Activated CD4-positive, CD25-positive, alpha-beta regulatory T cell (primary cell): ENCODE measurements around the gene RHOT2.

Experiments
- DNase-seq, 4 experiments: peaks; one replicate each; lab custom pipeline; 2025; lab: John Stamatoyannopoulos, UW

RHOT2 gene

DNA sequence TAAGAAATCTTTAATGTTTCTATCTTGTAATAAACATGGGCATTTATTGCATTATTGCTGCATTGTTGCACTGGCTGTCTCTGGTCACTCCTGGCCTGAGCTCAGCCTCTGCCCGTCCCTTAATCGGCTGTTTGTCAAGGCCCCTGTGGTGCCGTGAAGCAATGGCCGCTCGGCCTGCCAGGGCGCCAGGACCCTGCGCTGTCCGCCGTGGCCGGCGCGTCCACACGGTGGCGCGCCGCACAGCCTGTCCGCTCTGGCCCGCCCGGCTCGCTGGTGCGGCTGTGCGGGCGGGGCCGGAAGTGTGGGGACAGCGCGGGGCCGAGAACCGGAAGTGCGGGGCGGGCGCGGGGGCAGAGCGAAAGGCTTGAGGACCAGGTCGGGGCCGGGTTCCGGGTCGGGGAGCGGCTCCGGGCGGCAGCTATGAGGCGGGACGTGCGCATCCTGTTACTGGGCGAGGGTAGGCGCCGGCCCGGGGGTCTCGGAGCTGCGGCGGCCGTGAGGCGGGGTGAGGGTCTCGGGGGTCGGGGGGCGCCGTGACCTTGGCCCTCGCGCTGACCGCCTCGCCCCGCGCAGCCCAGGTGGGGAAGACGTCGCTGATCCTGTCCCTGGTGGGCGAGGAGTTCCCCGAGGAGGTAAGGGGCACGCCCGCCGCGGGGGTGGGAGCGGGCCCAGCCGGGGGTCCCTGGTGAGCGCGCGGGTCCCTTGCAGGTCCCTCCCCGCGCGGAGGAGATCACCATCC is at the start of gene RHOT2:
RHOT2 (plus strand) TSS at position 353 of the 739 bp plus-strand sequence; CDS start at position 421, 68 bp downstream.
- DNase-seq: peak; percentile 83 to 93 (median 90)

- DNase-seq: no peak
These were observed 48.3 kb upstream of the RHOT2 start for GRCh38 chr16:619476-620100.

DNA sequence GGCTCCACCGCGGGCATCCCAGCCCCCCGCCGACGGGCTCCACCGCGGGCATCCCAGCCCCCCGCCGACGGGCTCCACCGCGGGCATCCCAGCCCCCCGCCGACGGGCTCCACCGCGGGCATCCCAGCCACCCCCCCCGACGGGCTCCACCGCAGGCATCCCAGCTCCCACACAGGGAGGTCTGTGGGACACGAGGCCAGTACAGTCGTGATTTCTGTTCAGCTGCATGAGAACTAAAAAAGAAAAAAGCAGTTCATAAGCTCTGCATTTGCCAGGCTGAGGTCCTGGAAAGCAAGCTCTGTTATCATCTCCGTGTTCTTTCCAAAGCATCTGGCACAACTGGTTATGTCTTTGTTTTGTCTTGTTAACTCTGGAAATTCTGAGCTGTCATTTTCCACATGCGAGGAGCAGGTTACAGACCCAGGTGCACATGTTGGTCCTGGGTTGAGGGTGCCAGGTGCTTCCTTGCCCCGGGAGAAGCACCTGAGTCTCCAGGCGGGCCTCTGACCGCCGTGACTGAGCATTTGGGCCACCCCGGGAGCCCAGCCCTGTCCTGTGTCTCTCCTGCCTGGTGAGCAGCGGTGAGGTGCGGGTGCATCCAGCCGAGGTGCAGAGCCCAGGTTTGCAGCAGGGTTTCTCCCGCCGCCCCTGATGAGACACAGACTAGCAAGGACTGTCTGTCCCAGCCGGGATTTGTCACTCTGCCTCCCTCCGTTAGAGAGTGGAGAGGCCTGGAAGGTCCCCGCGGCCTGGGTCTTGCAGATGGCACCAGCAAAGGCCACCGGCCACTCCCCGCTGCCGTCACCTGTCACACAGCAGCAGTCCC is 47.0 kb upstream of the RHOT2 start:
- no peak for DNase-seq

- no peak for DNase-seq
These were observed 46.3 kb upstream of the RHOT2 start for GRCh38 chr16:621526-622105.

GRCh38 chr16:622920-623280 is 45.0 kb upstream of the RHOT2 start:
- no peak for DNase-seq

- no peak for DNase-seq
These were observed 43.3 kb upstream of the RHOT2 start for GRCh38 chr16:624526-625070.

- no peak for DNase-seq
These were observed 42.6 kb upstream of the RHOT2 start for GRCh38 chr16:625117-625976.

- DNase-seq: no peak
These were observed 41.8 kb upstream of the RHOT2 start for GRCh38 chr16:625977-626765.

DNA sequence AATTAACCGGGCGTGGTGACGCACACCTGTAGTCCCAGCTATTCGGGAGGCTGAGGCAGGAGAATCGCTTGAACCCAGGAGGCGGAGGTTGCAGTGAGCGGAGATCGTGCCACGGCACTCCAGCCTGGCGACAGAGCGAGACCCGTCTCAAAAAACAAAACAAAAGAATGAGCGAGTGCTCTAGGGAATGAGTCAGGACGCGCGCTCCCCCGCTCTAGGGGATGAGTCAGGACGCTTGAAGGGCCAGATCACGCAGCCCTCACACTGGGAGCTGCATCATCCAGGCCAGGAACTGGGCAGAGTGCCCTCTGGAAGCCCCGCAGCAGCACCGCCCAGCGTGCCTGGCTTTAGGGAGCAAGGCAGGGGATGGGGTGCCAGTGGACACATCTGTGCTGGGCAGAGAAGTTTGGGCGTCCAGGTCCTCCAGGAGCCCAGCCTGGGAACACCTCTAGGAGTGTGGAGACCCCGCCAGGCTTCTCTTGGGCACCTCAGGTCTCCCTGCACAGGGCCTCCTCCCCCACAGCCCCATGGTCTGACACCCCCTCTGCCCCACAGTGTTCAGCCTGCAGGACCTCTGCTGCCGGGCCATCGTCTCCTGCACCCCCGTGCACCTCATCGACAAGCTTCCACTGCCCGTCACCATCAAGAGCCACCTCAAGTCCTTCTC is 41.0 kb upstream of the RHOT2 start:
- no peak for DNase-seq

DNA sequence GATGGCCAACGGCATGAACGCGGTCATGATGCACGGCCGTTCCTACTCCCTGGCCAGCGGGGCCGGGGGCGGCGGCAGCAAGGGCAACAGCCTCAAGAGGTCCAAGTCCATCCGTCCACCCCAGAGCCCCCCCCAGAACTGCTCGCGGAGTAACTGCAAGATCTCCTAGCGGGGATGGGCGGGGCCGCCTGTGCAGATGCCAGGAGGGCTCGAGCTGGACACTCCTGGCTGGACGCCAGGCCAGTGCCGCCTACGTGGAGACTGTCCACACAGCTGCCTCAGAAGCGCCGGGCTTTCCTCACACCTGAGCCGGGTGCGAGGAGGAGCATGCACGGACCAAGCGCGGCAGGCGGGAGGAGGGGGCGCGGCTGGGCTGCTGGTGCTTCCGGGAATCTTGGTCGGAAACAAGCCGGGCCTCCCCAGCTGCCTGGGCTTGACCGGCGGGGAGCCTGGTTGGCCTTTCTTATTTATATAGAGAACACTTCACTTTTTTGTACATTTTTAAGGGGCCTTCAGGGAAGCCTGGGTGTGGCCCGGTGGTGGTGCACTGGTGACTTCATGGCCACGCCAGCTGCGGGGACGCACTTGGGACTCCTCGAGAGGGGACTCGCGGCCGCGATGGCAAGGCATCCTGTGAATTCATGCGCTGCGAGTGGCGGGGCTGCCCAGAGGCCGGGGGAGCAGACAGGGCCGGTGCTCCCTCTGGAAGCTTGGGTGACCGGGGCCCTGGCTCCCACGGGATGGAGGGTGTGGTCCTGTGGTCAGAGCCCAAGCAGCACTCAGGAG is 40.3 kb upstream of the RHOT2 start:
- no peak for DNase-seq

- no peak for DNase-seq
These were observed 39.4 kb upstream of the RHOT2 start for GRCh38 chr16:628321-629061.

DNA sequence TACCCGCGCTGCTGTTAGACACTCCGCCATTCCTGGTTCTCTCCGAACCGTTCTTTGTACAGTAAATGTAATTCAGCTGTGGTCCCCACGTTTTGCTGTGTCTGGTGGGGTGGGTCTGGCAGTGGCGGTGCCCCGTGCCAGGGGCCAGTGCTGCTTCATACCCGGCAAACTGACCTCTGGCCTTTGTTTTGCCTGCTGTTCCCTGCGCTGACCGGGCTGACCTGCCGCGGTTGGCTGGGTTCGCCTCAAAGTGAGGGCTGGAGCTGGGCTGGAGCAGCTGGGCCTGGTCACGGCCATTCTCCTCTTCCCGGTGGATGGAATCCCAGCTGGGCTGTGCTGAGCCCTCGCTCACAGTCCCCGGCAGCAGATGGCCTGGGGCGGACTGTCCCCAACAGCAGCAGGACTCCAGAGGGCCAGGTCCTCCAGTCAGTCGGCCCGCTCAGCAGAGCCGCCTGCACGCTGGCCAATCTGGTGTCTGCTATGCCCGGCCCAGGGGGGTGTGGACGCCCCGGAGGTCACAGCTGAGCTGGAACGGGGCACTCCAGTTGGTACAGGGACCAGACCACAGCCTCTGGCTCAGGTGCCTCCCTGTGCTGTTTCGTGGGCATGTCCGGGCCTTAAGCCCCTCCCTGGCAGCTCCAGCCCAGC is 38.6 kb upstream of the RHOT2 start:
- no peak for DNase-seq

DNA sequence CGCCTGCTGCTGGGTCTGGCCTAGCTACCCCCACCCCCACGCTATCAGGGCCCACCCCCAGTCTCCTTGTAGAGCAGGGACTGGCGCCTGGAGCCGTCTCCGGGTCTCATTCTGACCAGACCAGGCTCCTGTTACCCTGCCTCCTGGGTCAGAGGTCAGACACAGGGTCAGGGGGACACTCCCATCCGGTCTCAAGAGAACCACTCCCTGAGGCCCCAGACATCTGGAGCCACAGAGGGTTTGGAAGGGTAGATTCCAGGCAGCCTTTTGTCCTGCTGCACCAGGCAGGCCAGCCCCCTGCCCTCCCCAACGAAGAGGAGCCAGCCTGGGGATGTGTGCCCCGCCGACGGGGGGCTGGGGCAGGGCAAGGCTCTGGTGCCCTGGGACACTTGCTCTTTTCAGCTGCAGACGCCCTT is 38.1 kb upstream of the RHOT2 start:
- DNase-seq: no peak

GRCh38 chr16:630249-630814 is 37.6 kb upstream of the RHOT2 start:
- no peak for DNase-seq

- no peak for DNase-seq
These were observed 37.0 kb upstream of the RHOT2 start, which contains the start of gene WFIKKN1 for GRCh38 chr16:630815-631405. Gene WFIKKN1, plus strand, starts transcription at chr16:630985. Its CDS starts 269 bp downstream, at chr16:631254.

GRCh38 chr16:631808-632358 is 36.0 kb upstream of the RHOT2 start:
- DNase-seq: no peak
